MCF 10A (cell line): ENCODE results near the gene MFSD12. TPM values are rescaled to one million over a fixed set of nuclear protein-coding genes. Genes with fewer than 3 reads are reported as not detected.
"Not testable (repeated sequence)": the region's sequence is repeated elsewhere in the genome, so short reads cannot be mapped to it uniquely, and the experiment has no call there.

Experiments
- BruUV-seq: library from RNA; stranded (reverse); fragments of 400-500 nt; replicated peaks from 2 replicates; lab custom pipeline; 2021; lab: Mats Ljungman, UMichigan
- CTCF ChIA-PET: fragments of 300-600 bp; sonication (Branson Sonifier 250); formaldehyde crosslinking; extraction: SDS; loops from one replicate; lab custom pipeline; 2021; ENCODE audit warnings: antibody characterized with exemption, inconsistent platforms; lab: Yijun Ruan, JAX
- POLR2A ChIA-PET: fragments of 300-600, 350-650 bp; sonication (Branson Sonifier 250); formaldehyde crosslinking; extraction: SDS; loops from one replicate; lab custom pipeline; 2020; ENCODE audit warnings: antibody characterized with exemption, inconsistent platforms; lab: Yijun Ruan, JAX
- DNase-seq: peaks from one replicate; pipeline ENCODE4 v3.0.0-alpha.2; 2018; ENCODE audit not compliant: unreplicated experiment
- H3K27ac Mint-ChIP-seq: one replicate; pipeline ENCODE4 v1.8.0; 2022; ENCODE audit warnings: mild to moderate bottlenecking, low read depth, mixed read lengths; ENCODE audit not compliant: unreplicated experiment
- H3K27me3 Mint-ChIP-seq: one replicate; pipeline ENCODE4 v1.8.0; 2022; ENCODE audit warnings: mixed read lengths; ENCODE audit not compliant: insufficient read depth, unreplicated experiment
- H3K36me3 Mint-ChIP-seq: one replicate; pipeline ENCODE4 v1.8.0; 2022; ENCODE audit warnings: mild to moderate bottlenecking, moderate library complexity, mixed read lengths; ENCODE audit not compliant: insufficient read depth, unreplicated experiment
- H3K4me1 Mint-ChIP-seq: one replicate; pipeline ENCODE4 v1.8.0; 2022; ENCODE audit warnings: mixed read lengths; ENCODE audit not compliant: insufficient read depth, unreplicated experiment
- H3K4me3 Mint-ChIP-seq: one replicate; pipeline ENCODE4 v1.8.0; 2022; ENCODE audit warnings: mild to moderate bottlenecking, moderate library complexity, mixed read lengths; ENCODE audit not compliant: unreplicated experiment
- H3K9me3 Mint-ChIP-seq: one replicate; pipeline ENCODE4 v1.8.0; 2022; ENCODE audit warnings: mixed read lengths; ENCODE audit not compliant: unreplicated experiment
- CTCF ChIP-seq: fragments of 200-600 bp; IDR thresholded peaks from one replicate; pipeline ENCODE4 v1.8.0; 2022; ENCODE audit warnings: antibody characterized with exemption, mild to moderate bottlenecking; ENCODE audit not compliant: unreplicated experiment
- intact Hi-C: fragments of 100-400 bp; cut with micrococcal nuclease; formaldehyde crosslinking; loops from 2 replicates; pipeline ENCODE4 v1.14.1; 2022
- total RNA-seq: library from RNA; stranded (reverse); gene quantifications from 2 replicates; pipeline ENCODE4 v1.2.3, GENCODE V29; 2022

MFSD12 gene
- total RNA-seq, 1 experiment from 2014 or later, result 79.4 TPM

GRCh38 chr19:3572132-3572854 is 14.9 kb upstream of the MFSD12 start:
- H3K9me3 Mint-ChIP-seq, result no peaks in the 10 kb centered on the region
- H3K36me3 Mint-ChIP-seq, result peaks cover 30% of the 10 kb centered on the region
- intact Hi-C loops, result loop anchor here (1.0 kb wide), 1 partner anchor 15 kb away; the partner anchor contains the start of gene MFSD12
- H3K4me1 Mint-ChIP-seq, result peaks cover 4% of the 10 kb centered on the region
- H3K27ac Mint-ChIP-seq, result no peak overlapping the region
- H3K4me3 Mint-ChIP-seq, result peak overlapping the region; percentile 79
- TF ChIP-seq CTCF, result no peak
- BruUV-seq, result no TSS peak
- POLR2A ChIA-PET, result interaction anchor here (0.6 kb wide), 1 partner anchor 71 kb away, joined by 3 read pairs; no protein-coding TSS in a partner anchor
- peak; percentile 100 for DNase-seq
- H3K27me3 Mint-ChIP-seq, result no peaks in the 10 kb centered on the region
- CTCF ChIA-PET, result interaction anchor here (0.6 kb wide), 1 partner anchor 16 kb away, joined by 4 read pairs; no protein-coding TSS in a partner anchor

GRCh38 chr19:3570606-3571011 is 13.2 kb upstream of the MFSD12 start:
- ChIA-PET POLR2A (interaction anchor here (1.2 kb wide), 1 partner anchor 13 kb away, joined by 4 read pairs; no protein-coding TSS in a partner anchor), CTCF (interaction anchor here (0.8 to 1.1 kb wide), 2 partner anchors 13 to 14 kb away, joined by 3 to 4 read pairs; partner anchors contain the start of gene MFSD12)

GRCh38 chr19:3570042-3570441 is 12.7 kb upstream of the MFSD12 start:
- DNase-seq, H3K4me1 Mint-ChIP-seq, H3K4me3 Mint-ChIP-seq, H3K9me3 Mint-ChIP-seq, BruUV-seq, H3K27ac Mint-ChIP-seq, H3K27me3 Mint-ChIP-seq, intact Hi-C loops: not testable (repeated sequence)
- H3K36me3 Mint-ChIP-seq, result peaks cover 24% of the 10 kb centered on the region
- ChIA-PET POLR2A (interaction anchor here (1.2 kb wide), 1 partner anchor 12 kb away, joined by 4 read pairs; no protein-coding TSS in a partner anchor), CTCF (interaction anchor here (0.7 to 0.8 kb wide), 2 partner anchors 12 to 336 kb away, joined by 3 read pairs; partner anchors contain the start of gene MFSD12)

More at GRCh38 chr19:3570606-3571011, 13.2 kb upstream of the MFSD12 start:
- Mint-ChIP-seq H3K9me3 (no peaks in the 10 kb centered on the region), H3K4me1 (peaks cover 4% of the 10 kb centered on the region), H3K36me3 (peaks cover 29% of the 10 kb centered on the region), H3K4me3 (no peak overlapping the region), H3K27me3 (no peaks in the 10 kb centered on the region), H3K27ac (no peak overlapping the region)
- no TSS peak for BruUV-seq
- TF ChIP-seq CTCF, result no peak
- intact Hi-C loops, result no loop called here
- no peak for DNase-seq

GRCh38 chr19:3565139-3565538 is 7.8 kb upstream of the MFSD12 start:
- DNase-seq, result peak; percentile 92
- POLR2A ChIA-PET, result interaction anchor here (0.7 to 1.3 kb wide), 2 partner anchors 9 kb away, joined by 3 to 4 read pairs; no protein-coding TSS in a partner anchor
- CTCF ChIA-PET, result interaction anchor here (1.1 to 1.7 kb wide), 2 partner anchors 20 to 54 kb away, joined by 4 read pairs; no protein-coding TSS in a partner anchor
- Mint-ChIP-seq H3K4me1 (no peaks in the 10 kb centered on the region), H3K4me3 (no peak overlapping the region), H3K27ac (no peak overlapping the region), H3K36me3 (peaks cover 6% of the 10 kb centered on the region), H3K27me3 (no peaks in the 10 kb centered on the region), H3K9me3 (no peaks in the 10 kb centered on the region)
- BruUV-seq, result no TSS peak
- intact Hi-C loops, result no loop called here
- no peak for TF ChIP-seq CTCF
